Kidney tubule cell (primary cell): ENCODE measurements around the gene COL3A1.

Source experiments
- DNase-seq: peaks from one replicate; pipeline ENCODE4 v3.0.0-alpha.2; 2018; ENCODE audit warnings: low spot score

COL3A1 gene

DNA sequence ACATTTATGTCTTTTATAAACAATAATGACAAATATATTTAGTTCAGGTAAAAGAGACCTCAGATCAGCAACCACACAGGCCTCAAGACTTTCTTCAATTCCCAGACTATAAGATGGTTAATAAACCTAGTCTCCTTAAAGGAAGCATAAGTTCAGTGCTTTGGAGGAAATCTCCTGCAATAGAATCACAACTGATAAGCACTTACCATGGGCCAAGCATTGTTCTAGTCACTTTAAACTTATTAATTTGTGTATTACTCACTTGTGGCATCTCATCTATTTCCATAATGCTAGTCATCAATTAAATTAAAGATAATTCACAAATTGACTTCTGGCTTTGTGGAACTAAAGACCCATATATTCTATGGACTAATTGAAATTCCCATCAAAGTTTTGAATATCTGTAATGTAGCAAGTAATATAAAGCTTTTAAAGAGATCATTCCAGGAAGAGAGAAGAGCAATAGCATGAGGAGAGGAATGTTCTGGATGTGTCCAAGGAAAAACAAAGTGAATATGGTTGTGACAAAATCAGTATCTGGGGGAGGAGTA, 42.2 kb downstream of the COL3A1 start:
- no peak for DNase-seq

DNA sequence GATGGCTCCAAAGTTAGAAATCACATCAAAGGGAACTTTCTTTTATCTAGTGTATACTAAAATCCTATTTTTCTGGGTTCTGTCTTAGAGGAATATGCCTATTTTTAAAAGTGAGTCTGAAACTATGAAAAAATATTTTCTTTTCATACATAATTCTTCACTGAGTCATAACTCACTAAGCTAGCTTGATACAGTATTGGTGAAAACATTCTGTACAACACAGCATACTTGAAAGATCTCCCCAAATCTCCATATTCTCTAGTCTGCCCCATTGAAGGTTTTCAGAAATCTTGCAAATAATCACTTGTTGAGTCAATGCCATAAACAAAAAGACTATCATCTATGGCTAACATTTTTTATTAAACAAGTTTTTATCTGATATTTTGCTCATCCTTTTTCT, 44.5 kb downstream of the COL3A1 start:
- DNase-seq: no peak

DNA sequence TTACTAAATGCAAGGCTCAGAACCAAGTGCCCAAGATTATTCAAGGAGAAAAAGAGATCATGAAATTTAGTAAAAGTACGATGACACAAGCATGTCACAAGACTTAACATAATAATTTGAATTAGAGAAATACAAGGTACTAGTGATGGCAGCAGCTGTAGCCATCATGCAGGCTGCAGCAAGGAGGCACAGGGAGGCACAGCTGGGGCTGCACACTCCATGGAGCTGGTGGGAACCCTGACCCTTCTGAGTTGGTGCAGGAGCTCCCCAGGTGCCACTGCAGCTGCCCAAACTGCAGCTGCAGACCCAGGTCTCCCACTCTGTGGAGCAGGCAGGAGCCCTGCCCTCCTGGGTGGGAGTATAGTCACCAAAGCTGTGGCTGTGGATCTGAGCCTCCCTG, 46.0 kb downstream of the COL3A1 start:
- no peak for DNase-seq

DNA sequence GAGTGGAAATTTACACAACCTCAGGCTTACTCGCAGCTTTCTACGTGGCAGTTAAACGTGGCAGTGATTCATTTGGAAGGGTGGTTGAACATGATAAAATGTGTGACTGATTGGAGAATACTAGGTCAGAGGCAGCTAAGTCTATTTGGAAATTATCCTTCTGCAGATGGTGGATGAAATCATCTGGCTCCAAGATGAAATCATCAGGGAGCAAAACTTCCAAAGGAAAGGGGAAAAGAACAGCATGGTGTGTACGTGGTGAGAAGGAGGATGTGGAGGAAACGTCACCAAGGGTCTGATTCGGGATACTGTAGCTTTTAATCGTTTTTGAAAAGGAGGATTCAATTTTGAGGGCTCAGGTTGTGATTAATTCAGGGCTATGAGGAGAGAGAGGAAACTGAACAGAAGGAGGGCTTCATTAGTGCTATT, 47.9 kb downstream of the COL3A1 start:
- DNase-seq: no peak

DNA sequence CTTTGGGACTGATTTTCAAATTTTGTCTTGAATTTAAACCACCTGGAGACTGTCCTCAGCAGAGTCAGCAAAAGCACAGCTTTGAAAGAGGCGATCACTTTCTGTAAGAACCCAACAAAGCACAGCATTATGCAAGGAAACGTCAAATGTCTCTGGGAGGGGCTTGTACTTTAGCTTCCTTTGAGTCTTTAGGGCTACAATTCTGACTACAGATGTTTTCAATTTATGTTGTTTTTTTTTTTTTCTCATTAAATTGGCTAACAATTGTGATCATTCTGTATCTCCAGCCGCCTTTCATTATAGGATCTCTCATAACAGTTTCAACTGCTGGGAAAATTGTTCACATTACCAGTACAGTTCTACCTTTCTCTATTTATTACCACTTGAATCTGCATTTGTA, 48.3 kb downstream of the COL3A1 start:
- no peak for DNase-seq

DNA sequence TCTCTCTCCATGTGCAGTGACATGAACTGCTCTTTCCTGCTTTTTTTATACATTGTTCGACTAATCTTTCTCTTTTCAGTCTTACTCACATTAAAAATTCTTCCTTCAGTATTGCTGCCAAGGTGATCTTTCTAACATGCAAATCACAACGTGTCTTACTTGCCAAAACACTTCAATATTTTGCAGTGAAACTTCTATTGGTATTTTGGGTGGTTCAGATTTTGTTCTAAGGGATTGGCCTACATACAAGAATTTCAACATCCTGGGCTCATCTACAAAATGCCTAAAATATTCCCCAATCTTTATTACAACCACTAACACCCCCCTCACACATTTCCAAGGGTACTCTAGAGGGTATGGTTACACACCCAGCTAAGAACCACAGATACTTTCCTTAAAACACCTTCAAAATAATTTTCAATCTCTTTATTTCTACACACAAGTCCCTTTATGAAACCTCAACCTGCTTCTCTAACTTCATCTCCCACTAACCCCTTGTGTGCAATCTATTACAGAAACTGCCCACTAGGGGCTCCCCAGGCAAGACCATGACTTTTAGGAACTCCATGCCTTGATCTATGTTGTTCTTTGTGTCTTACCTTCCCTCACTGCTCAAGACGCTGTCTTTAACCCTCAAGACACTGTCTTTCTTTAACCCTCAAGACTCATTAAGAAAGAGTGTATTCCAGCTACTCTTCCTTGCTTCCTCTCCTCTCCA, 50.9 kb downstream of the COL3A1 start:
- peak; percentile 13 for DNase-seq

DNA sequence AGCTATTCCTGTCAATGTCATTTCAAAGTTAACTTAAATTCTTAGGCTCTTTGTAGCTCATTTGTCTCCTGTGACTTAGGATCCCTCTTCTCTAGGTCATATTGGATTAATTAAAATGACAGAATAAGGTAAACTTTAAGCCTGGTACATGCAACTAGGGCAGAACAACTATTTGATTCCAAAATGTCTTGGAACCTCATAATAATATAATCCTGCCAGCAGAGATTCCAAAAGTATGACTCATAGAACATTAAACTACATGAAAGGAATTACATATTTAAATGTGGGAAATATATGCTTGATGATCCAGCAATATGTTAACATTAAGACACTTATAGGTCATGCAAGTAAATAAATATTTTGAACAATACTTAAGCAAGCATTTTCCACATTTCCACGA, 63.3 kb downstream of the COL3A1 start:
- DNase-seq: no peak

DNA sequence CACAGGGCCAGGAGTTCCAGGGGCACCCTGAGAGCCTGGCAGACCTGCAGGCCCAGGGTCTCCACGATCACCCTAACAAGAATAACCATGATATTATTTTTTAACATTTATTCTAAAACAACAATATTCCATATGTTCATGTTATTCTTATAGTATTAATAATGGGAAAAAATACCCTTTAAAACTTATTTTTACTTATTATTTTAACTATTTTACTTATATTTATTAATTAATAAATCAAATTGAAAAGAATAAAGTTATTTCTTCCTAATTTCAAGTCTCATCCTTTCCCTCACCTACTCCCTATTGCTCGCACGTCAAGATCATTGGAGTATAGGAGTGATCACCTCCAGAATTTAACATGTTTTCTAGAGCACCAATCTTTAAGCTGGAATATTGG, 71.7 kb downstream of the COL3A1 start:
- DNase-seq: no peak

DNA sequence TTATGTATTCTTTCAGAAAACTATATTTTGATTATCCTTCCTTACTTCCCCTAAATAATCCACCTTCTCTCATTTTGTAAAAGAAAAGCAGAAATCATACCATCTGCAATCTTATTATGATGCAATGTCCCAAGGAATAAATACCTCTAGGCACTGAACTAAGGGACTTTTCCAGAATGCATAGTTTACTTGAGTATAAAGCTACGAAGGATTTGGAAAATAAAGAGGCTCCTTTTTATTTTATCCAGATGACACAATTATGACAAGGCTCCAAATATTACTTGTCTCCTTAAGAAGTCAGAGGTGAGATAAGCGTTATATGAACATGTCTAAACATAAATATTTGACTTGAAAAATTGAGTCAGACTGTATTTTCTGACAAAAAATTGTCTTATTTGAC, 72.1 kb downstream of the COL3A1 start:
- no peak for DNase-seq

DNA sequence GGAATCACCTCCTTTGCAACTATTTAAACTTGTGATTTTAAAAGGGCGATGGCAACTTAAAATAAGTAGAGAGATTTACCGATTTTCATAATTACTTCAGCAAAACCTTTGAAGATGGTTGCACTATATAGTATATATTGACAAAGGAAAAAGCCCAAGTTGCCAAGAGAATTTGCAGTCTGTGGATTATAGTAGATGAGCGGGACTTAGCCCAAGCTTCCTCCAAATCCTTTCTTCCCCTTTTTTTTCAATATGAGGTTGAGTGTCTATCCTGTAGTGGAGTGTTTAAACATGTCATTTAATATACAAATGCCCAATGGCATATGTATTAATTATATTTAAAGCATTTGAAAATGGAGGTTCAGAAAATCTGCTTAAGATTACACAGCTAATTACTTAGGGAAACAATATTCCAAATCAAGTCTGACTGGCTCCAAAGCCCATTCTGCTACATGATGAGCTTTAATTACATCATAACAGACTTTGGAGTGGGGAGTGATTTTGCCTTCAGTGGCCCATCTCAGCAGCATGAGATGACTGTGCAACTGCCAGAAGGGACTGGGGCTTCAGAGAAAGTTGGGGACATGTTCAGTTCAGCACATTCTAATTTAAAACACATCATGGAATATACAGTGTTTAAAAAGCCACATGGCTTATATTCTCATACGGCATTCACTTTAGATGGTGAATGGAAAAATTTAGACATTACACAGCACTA, 73.2 kb downstream of the COL3A1 start:
- no peak for DNase-seq

DNA sequence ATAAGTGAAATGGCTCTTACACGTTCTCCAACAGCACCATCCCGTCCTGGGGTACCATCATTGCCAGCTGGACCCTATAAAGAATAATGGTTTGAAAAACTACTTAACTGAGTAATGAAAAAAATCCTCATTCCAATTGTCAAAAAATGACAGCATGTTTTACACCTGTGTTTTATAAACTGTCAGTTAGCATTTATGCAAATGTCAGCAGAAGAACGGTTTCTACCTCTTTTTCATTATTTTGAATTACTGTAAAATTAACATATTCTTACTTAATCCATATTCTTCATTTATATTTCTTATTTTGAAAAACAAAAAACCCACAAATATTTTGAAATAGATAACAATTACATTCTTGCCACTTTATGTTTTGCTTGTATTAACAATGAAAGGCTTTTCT, 74.0 kb downstream of the COL3A1 start:
- DNase-seq: no peak

DNA sequence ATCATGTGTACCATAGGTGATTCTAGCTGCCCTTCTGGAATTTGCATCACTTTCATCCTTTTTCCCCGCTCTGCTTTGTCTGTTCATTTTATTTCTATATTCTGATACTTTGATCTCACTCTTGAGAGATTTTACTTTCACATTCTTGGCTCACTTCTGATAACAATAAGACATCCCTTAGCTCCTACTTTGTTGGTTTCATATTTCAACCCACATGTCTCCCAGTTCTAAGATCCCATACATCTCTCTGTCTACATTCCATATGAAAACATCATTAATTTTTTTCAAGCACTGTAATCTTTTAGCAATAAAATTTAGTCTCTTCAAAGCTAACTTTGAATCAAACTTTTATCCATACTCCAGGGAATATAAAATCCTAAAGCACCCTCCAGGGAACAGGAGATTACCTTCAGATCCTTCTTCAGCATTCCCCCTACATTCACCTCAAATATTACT, 75.6 kb downstream of the COL3A1 start:
- DNase-seq: no peak

DNA sequence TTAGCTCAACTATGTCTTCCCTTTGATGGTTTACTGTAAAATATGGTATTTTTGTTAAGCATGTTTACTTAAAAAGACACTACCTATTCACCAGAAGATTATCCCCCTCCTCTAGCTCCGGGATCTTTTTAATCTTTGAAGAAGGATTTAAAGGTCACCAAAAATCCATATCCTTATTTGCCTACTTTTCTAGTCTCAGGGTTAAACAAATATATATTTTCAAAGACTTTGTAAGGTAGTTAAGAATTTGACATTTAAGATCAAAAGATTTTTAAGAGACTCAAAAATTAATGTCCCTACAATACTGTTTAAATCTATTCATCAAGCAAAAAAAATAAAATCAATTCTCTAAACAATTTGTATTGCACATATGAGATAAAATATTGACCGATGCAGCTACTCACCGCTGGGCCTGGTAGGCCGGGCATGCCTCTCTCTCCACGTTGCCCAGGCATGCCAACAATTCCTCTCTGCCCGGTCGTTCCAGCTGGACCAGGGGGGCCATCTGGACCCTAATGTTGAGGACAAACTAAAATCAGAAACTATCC, 76.1 kb downstream of the COL3A1 start:
- no peak for DNase-seq

DNA sequence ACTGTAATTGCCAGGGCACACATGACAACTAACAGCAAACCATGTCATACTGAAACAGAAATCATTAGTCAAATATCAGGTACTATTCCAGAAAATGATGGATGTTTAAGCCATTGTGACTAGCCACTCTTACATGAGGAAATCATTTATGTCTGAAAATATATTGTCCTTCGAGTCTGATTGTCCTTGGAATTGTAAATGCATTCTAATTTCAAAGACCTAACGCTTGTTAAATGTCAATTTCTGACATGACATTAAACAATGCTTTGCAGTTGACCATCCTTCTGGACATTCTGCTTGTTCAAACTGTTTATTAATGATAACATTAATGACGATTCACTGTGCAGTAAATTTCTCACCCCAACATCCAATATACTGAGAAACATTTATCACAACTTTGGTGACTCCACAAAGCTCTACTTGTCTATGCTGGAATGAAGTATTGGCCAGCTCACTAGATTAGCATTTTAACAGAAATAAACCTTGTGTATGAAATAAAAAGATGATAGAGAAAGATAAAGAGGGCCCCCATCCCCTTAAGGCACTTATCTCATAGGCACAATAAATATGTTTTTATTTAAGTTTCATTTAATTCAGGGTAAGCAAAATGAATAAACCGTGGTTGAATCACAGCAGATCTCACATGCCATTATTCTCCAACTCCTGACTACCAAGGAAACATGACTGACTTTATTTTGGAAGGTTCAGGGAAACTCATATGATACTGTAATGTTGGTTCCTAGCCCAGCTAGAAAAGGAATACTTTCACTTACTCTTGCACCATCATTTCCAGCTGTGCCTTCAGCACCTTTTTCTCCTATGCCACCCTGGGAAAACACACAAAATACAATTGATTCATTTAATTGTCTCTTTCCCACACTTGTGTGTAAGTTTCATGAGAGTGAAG, 82.3 kb downstream of the COL3A1 start:
- no peak for DNase-seq

DNA sequence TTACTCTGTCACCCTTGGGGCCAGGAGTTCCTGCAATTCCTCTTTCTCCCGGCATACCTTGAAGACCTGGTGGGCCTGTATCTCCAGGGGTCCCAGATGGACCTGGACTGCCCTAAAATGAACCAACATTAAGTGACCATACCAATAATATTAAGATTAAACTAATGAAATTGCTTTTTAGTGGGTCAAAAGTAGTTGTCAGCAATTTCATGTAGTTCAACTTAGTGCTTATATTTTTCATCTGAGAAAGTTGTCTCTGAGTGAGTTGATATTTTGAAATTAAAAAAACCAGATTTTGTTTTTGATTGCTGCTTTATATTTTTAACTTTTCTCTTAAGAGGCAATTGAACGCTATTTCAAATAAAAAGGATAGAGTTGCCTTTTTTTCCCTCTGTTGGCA, 83.1 kb downstream of the COL3A1 start:
- DNase-seq: no peak

DNA sequence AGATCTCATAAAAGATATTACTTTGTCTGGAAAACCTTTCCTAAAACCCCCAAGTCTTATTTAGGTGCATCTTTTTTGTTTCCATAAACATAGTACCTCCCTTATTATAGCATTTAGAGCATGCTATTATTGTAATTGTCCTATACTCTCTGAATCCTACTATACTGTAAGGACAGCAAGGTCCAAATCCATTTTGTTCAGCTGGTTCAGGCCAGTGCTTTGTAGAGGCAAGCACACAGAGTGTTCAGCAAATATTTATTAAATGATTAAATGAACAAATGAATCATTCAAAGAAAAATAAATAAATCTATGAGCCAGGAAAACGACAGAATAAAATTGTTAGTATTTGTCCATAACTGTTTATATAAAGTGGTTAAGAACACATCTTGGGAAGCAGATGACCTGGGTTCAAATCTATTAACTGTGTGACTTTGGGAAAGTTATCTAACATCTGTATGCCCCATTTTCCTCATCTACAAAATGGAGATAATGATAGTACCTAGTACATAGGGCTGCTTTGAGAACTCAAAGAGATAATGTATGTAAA, 86.0 kb downstream of the COL3A1 start:
- DNase-seq: no peak
